ENCODE data around the gene SOAT1.

SOAT1 gene

GRCh38 chr1:179334440-179334839 is 40.8 kb downstream of the SOAT1 start:
- no peak for TF ChIP-seq CTCF (IDR thresholded peaks at IDR 0.05; ENCODE audit: insufficient read depth, low read length, missing control alignments)
- ChIA-PET POLR2A (no interaction called here), CTCF (no interaction called here)

GRCh38 chr1:179337288-179337687 is 43.7 kb downstream of the SOAT1 start:
- CTCF ChIA-PET: no interaction called here
- no peak overlapping the region for H3K4me3 ChIP-seq (ENCODE audit: low read depth, low read length)
- no peak for TF ChIP-seq CTCF (IDR thresholded peaks at IDR 0.05; ENCODE audit: insufficient read depth, low read length, missing control alignments)
- no peak for DNase-seq (ENCODE audit: low read depth, low spot score)
- POLR2A ChIA-PET: no interaction called here

More at GRCh38 chr1:179334440-179334839, 40.8 kb downstream of the SOAT1 start:
- DNase-seq (ENCODE audit: low read depth, low spot score): no peak
- no peak overlapping the region for H3K4me3 ChIP-seq (ENCODE audit: low read depth, low read length)

- ChIA-PET POLR2A (no interaction called here), CTCF (no interaction called here)
- TF ChIP-seq CTCF (IDR thresholded peaks at IDR 0.05; ENCODE audit: insufficient read depth, low read length, missing control alignments): no peak
- no peak overlapping the region for H3K4me3 ChIP-seq (ENCODE audit: low read depth, low read length)
- no peak for DNase-seq (ENCODE audit: low read depth, low spot score)
Observed at GRCh38 chr1:179337942-179338560, 44.5 kb downstream of the SOAT1 start.

- DNase-seq (ENCODE audit: low read depth, low spot score): no peak
- CTCF ChIA-PET: no interaction called here
Observed at GRCh38 chr1:179340918-179341317, 47.3 kb downstream of the SOAT1 start.

GRCh38 chr1:179341943-179342547 is 48.4 kb downstream of the SOAT1 start:
- ChIA-PET POLR2A (no interaction called here), CTCF (interaction anchor here (0.9 kb wide), 1 partner anchor 10 kb away, joined by 4 read pairs; no protein-coding TSS in a partner anchor)
- no peak for DNase-seq (ENCODE audit: low read depth, low spot score)
- no peak overlapping the region for H3K4me3 ChIP-seq (ENCODE audit: low read depth, low read length)
- no peak for TF ChIP-seq CTCF (IDR thresholded peaks at IDR 0.05; ENCODE audit: insufficient read depth, low read length, missing control alignments)

More at GRCh38 chr1:179340918-179341317, 47.3 kb downstream of the SOAT1 start:
- no peak for TF ChIP-seq CTCF (IDR thresholded peaks at IDR 0.05; ENCODE audit: insufficient read depth, low read length, missing control alignments)
- POLR2A ChIA-PET: no interaction called here
- no peak overlapping the region for H3K4me3 ChIP-seq (ENCODE audit: low read depth, low read length)

GRCh38 chr1:179342740-179343404 is 49.3 kb downstream of the SOAT1 start:
- TF ChIP-seq CTCF (IDR thresholded peaks at IDR 0.05; ENCODE audit: insufficient read depth, low read length, missing control alignments): no peak
- no peak for DNase-seq (ENCODE audit: low read depth, low spot score)
- no peak overlapping the region for H3K4me3 ChIP-seq (ENCODE audit: low read depth, low read length)
- CTCF ChIA-PET: interaction anchor here (0.9 kb wide), 1 partner anchor 9 kb away, joined by 4 read pairs; no protein-coding TSS in a partner anchor
- POLR2A ChIA-PET: no interaction called here

Data from AG04449 (cell line).